ENCODE measurements around the gene AWAT1.
A peak's percentile ranks its signal among the peaks of the same experiment; 100 is the strongest.
"Not testable (repeated sequence)": the region's sequence is repeated elsewhere in the genome, so short reads cannot be mapped to it uniquely, and the experiment has no call there.

Gene AWAT1

GRCh38 chrX:70234355-70234754 is at the start of gene AWAT1:
Gene AWAT1, plus strand, starts transcription at chrX:70234655. Its CDS starts 41 bp downstream, at chrX:70234696.
- no peak for TF ChIP-seq CTCF (conservative IDR thresholded peaks at IDR 0.05)
- no peak for TF ChIP-seq ZFX (IDR thresholded peaks at IDR 0.05)
- H3K27ac ChIP-seq: no peak within 1 kb of the TSS

- no peak for TF ChIP-seq ZFX (IDR thresholded peaks at IDR 0.05)
- no peak for TF ChIP-seq CTCF (conservative IDR thresholded peaks at IDR 0.05)
- no peak overlapping the region for H3K27ac ChIP-seq
These were observed 44.2 kb upstream of the AWAT1 start for GRCh38 chrX:70190225-70190624.

- no peak overlapping the region for H3K27ac ChIP-seq
- TF ChIP-seq ZFX (IDR thresholded peaks at IDR 0.05) (no peak), CTCF (conservative IDR thresholded peaks at IDR 0.05) (peak; percentile 82)
These were observed 37.3 kb upstream of the AWAT1 start for GRCh38 chrX:70196961-70197720.

- no peak overlapping the region for H3K27ac ChIP-seq
- TF ChIP-seq ZFX (IDR thresholded peaks at IDR 0.05) (no peak), CTCF (conservative IDR thresholded peaks at IDR 0.05) (no peak)
These were observed 32.7 kb upstream of the AWAT1 start for GRCh38 chrX:70201732-70202131.

GRCh38 chrX:70208479-70208878 is 26.0 kb upstream of the AWAT1 start:
- TF ChIP-seq ZFX (IDR thresholded peaks at IDR 0.05) (no peak), CTCF (conservative IDR thresholded peaks at IDR 0.05) (no peak)
- no peak overlapping the region for H3K27ac ChIP-seq

- H3K27ac ChIP-seq: not testable (repeated sequence)
These were observed 24.9 kb upstream of the AWAT1 start for GRCh38 chrX:70209570-70209969.

GRCh38 chrX:70219938-70220764 is 14.3 kb upstream of the AWAT1 start:
- H3K27ac ChIP-seq: peak overlapping the region; percentile 65
- TF ChIP-seq ZFX (IDR thresholded peaks at IDR 0.05): no peak
- TF ChIP-seq CTCF (conservative IDR thresholded peaks at IDR 0.05): no peak
